Stimulated activated CD4-positive, alpha-beta T cell treated with anti-CD3 and anti-CD28 coated beads, Interleukin-4, amount 100 ng/mL, for 24 hours (primary cell): Measurements from ENCODE around the gene GJB6.

ENCODE experiments used
- DNase-seq: peaks from one replicate; pipeline ENCODE4 v3.0.0-alpha.2; 2020

Gene GJB6

DNA sequence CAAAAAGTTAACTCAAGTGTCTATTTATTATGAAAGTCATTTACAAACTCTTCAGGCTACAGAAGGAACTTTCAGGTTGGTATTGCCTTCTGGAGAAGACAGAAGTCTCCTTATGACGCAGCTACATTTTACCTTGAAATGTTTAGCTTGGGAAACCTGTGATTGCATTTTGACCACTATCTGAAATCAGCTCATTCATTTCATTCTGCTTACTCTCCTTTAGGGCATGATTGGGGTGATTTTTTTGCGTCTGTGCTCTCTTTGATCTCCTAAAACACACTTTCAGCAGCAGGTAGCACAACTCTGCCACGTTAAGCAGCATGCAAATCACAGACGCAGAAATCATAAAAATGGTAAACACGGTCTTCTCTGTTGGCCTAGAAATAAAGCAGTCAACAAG, 9.6 kb downstream of the GJB6 start:
- no peak for DNase-seq

DNA sequence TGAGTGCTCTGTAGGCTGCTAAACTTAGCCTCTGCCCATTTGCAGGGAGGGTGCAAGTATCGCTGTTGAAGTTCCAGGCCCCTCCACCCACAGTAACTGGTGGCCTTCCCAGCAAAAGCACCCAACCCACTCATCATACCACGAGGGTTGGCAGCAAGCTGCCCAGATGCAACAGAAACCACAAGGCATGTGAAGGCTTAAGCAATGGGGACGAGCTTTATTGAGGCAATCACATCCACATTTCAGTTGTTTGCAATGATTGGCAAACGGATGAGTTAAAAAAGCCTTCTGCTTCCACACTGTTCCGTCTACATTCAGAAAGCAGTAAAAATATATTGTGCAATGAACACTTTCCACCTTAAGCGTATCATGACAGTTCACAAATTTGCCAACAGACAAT, 10.3 kb downstream of the GJB6 start:
- no peak for DNase-seq

DNA sequence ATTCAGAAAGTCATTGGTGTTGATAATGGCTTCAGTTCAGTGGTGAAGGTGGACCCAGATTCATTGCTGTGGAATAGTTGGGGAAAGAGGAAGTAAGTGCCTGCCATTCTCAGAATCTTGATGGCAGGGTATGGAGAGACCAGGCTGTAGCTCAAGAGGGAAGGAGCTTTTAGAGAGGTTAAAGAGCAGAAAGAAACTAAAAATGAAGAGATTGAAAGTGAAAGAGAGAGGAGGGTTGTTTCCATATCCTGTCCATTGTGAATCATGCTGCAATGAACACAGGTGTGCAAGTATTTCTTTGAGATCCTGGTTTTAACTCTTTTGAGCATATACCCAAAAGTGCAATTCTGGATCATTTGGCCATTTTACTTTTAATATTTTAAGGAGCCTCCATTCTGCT, 12.5 kb downstream of the GJB6 start:
- DNase-seq = no peak

DNA sequence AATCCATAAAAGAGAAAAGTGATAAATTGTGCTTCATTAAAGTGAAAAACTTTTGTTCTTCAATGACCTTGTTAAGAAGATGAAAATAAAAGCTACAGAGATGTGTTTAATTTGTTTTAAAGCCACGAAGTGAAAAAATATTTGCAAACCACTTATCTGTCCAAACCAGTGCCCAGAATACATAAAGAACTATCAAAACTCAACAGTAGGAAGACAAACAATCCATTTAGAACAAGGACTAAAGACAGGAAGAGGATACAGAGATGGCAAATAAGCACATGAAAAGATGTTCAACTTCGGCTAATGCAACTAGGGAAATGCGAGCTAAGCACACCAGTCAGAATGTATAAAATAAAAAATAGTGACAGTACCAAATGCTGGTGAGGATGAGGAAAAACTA, 15.0 kb downstream of the GJB6 start:
- DNase-seq = no peak

DNA sequence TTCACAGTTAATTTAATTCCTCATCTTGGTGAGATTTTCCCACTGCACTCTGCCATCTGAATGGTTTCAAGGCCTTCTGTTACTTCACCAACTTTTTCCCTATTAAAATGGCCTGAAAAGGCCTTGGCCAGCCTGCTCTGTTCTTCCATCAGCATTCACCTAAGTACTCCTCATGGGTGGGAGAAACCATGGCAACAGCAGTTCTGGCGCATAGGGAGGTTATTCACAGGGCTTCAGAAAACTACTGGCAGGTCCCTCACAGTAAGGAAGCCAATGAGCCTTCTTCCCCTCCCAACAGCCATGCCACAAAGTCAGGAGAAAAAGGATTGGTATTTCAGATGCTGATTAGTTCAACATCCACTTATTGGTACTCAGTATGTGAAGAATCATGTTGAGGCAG, 22.2 kb downstream of the GJB6 start:
- DNase-seq = no peak

DNA sequence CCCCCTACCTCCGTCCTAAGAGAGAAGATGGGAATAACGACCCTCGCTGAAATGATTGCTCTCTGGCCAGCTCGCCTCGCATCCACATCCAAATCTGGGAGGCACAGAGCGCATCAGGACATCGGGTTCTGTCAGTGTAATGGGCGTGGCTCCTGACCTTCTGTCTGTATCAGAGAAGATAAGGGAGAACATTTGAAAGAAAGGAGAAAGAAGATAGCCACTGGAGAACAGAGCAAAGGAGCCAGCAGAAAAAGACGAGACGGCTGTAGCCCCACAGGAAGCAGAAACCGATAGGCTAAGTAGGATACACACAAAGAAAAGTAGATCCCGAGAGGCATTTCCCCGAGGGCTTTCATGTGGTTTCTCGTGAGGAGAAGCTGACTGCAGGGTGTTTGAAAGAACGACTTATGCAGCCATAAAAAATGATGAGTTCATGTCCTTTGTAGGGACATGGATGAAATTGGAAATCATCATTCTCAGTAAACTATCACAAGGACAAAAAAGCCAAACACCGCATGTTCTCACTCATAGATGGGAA, 25.4 kb downstream of the GJB6 start:
- DNase-seq = no peak

DNA sequence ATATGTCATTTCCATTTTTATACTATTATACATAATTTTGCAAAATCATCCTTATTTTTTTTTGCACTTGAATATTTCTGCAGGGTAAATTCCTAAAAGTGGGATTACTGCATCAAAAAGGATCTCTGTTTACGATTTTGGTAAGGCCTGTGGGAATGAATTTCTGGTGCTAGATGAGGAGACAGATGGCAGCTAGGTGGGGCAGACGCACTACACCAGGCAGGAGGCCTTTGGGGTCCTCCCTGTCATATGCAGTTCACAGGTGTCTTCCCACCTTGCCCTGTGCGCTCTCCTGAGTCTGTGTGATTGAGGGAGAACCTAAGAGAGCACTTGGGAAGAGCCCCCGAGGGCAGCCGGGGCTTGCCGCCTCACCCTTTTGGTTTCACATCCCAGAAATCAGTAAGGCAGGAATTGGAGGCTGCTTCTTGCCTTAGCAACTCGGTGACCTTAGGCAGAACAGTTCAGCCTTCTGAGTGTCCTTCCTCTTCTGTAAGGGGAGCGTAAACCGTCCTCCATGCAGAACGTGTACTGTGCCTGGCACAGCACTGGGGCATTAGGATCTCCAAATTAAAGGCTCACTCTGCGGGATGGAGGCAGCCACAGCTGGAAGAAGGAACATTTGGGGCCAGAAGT, 25.9 kb downstream of the GJB6 start:
- no peak for DNase-seq

DNA sequence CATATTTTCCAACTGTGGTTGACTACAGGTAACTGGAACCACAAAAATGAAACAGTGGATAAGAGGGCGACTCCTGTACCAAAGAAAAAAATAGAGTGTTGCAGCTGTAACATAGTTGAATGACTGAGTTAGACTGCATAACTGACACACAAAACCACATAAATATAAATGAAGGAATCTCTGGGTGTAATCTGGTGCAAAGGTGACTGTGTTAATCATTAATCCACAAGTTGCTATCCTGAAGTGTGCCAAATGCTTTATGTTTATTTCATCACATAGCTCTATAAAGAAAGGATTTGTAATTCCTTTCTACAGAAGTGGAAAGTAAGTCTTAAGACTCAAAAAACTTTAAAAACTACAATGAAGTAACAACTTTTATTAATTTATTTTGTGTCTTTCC, 33.3 kb downstream of the GJB6 start:
- DNase-seq = no peak

DNA sequence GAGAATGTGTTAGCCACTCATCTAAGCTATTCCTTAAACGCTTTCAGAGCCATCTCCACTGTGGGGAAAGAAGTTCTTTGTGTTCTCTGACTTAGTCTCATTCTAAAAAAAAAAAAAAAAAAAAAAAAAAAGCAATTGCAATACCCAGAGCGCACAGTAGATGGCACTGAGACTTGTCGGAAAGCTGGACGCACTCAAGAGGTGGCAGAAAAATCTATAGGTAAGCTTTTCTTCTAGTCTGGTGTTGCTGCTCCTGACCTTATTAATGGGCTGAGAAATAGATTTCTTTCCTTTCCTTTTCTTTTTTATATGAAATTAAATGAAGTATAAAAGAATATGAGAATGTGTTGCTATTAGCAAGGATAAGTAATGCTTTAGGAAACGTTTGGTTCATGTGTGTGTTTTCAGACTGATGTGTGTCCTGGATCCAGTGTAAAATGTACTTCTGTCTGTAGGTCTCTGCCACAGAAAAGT, 34.7 kb downstream of the GJB6 start:
- peak; percentile 23 for DNase-seq

DNA sequence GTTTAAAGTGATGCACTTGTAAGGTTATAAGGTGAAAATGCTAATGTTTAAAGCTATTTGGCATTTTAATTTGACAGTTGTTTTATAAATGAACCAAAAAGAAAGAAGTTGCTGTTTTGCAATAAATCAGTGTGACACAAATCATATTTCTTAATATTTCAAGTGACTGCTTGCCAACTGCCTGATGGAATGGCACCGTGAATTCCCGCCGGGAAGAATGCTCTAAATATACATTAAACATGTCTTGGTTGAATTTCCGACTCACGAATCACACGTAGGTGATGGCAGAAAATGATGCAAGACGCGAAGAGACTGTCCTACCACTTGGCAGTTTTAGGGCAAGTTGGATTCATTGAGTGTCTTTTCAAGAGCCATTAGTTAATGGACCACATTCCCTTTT, 36.3 kb downstream of the GJB6 start:
- no peak for DNase-seq

DNA sequence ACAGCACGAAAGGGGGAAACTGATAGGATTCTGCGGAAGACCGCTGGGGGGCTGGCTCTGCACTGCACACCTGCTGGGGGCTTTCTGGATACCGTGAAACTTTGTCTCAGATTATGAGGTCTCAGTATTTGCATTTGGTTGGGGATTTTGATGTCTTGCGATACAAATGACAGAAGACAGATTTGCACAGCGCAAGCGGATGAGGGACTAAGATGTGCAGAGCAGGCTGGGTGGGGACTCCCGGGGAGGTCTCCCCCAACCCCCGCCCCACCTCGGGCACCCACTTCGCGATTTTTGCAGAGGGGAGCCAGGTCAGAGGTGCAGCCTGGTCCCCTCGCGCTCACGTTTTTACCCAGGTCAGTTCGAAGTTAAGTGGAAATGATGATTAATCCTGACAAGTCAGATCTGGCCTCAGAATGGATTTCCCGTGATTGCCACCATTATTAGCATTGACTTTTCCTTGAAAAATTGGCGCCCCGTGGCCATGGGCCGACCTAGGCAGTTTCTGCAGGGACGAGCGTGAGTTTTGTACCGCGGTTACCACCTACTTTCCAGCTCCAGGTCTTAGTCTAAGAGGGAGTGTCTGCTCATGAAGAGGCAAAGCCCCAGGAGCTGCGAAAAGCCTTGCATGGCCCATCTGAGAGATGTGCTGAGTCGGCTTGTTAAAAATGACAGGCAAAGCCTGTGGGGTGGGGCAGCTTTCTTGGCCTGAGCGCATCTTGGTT, 38.0 kb downstream of the GJB6 start:
- DNase-seq = peak; percentile 19

DNA sequence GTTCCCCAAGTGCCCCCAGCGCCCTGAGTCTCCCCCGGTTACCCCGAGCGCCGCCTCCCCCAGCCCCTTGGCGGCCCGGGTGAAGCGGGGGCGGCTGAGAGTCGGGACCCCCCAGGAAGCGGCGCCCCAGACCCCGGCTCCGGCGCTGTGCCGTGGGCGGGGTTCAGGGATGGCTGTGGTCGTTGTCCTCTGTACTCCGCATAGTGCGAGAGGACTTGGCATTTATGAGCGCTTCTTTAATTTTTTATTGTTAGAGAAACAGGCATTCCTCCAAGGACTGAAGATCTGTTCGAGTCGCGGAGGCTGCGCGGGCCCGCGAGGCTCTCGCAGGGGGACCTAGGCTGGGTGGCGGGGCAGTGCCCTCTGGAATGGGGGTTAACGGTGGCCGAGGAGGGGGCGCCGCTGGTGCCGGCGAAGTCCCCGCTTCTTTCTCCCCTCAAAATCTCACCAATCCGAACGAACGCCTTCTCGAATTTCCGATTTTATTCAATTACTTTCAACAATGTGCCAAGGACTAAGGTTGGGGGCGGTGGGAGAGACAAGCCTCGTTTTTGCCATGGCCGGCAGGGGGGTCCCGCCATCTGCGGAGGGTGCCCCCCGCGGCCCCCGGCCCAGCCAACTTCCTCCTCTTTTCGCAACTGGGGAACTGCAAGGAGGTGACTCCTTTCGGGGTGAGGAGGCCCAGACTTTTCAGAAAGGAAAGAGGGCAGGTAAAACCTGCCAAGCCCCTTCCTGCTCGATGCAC, 38.8 kb downstream of the GJB6 start:
- DNase-seq = no peak

DNA sequence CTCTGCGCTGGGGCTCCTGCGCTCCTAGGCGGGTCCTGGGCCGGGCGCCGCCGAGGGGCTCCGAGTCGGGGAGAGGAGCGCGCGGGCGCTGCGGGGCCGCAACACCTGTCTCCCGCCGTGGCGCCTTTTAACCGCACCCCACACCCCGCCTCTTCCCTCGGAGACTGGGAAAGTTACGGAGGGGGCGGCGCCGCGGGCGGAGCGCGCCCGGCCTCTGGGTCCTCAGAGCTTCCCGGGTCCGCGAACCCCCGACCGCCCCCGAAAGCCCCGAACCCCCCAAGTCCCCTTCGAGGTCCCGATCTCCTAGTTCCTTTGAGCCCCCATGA, 39.3 kb downstream of the GJB6 start, which contains the start of gene GJB2:
Gene GJB2, minus strand, starts transcription at position 103 of the 326 bp plus-strand sequence. CDS start 3,357 bp downstream, outside the sequence.
- DNase-seq = no peak

DNA sequence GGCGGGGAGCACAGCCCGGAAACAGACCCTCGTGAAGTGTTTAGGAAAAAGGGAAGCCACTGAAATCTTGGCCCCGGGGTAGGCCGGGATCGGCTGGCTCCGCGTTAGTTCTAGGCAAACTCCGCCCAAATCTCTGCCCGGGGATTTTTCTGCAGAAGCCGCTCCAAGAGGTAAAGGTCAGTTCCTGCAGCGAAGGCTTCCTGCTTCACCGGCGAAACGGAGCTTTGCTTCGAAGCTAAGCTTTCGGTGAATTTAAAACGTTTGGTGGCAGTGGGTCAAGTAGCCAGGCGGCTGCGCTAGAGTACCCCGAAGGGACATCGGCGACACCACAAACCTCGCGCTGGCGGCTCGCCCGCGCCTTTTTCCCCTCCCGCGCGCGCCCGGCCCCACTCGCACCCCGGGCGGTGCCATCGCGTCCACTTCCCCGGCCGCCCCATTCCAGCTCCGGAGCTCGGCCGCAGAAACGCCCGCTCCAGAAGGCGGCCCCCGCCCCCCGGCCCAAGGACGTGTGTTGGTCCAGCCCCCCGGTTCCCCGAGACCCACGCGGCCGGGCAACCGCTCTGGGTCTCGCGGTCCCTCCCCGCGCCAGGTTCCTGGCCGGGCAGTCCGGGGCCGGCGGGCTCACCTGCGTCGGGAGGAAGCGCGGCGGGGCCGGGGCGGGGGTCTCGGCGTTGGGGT, 39.8 kb downstream of the GJB6 start:
- DNase-seq = no peak

DNA sequence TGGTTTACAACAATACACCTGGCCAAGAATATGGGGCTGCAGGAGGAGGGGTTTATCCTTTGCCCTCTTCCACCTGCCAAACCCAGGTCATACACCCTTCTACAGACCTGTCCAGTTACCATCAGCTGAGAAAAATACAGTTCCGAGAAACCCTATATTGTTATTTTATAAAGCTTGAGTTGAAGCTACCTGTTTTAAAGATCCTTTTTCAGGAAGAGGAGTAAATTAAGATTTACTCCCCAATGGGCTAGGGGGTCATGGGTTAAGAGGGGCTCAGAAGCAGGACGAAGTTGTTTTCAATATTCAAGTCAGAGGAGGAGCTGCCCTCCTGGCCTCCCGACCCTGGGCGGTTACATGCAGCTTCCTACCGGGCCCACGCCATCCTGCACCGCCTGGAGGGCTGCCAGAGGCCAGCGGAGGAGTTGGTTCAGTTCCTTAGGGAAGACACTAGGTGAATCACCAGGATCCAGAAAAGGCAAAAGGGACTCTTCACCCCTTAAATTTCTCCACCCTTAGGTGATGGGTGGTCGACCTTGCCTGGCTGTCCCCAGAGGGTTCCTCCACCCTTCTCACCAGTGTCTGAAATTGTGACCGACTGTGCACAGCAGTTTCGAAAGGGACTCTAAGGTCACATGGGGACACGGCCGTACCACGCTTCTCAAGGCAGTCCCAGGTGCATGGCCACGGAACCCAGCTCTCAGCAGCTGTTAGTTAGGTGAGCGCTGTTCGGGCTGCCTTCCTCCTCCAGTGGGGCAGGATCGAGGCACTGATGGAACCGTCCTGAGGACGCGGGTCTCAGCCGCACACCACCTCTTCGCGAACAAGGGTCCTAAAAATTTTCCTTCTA, 40.6 kb downstream of the GJB6 start:
- DNase-seq = no peak

DNA sequence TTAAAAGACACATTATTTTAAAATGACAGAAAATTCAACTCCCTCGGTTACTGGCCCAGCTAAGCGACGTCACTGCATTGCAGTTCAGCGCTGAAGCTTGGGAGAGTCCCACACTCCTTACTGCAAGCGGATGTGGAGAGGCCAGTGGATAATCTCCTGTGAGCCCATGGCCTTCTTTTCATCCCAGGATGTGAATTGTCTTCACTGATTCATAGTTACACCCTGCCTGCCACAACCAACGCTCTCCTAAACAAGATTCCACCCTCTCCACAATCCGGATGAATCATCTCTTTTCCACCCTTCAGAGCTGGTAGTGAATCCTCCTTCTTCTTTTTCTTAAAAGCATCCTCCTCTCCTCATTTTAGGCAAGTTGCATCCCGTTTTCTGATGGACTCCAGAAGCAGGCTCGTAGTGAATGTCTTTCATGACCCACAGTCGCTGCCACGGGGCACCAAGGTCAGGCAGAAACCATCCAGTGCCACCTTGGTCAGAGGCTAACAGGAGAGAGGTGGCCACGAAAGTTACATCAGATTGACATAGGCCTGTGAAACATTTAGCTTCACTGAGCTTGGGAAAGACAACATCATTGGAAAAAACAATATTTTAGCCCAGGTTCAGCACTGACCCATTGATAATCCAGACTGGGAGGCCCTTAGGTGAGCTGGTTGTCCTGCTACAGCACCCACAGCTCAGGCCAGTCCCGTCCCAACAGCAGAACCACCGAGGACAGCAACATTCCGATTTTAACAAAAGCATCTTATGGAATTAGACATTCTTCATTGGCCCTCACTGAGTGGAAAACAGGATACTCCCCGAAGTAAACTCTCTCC, 41.4 kb downstream of the GJB6 start:
- DNase-seq = no peak

DNA sequence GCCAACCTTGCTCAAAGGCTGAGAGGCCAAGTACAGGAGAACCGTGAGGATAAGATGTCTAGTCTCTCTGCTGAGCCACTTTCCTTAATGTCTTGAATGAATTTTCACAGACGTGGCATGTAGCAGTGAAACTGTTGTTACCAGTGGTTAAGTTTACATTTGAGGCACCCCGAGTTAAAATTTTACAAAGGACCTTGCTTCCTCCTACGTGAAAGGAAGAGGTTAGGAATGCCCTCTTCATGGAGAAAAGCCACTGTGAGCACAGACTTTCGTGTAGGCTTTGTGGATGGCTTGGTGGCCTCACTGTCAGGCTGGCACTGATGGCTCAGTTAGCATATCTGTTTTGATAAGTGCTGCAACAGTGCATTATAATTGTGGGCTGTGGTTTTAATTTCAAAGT, 42.0 kb downstream of the GJB6 start:
- DNase-seq = no peak

DNA sequence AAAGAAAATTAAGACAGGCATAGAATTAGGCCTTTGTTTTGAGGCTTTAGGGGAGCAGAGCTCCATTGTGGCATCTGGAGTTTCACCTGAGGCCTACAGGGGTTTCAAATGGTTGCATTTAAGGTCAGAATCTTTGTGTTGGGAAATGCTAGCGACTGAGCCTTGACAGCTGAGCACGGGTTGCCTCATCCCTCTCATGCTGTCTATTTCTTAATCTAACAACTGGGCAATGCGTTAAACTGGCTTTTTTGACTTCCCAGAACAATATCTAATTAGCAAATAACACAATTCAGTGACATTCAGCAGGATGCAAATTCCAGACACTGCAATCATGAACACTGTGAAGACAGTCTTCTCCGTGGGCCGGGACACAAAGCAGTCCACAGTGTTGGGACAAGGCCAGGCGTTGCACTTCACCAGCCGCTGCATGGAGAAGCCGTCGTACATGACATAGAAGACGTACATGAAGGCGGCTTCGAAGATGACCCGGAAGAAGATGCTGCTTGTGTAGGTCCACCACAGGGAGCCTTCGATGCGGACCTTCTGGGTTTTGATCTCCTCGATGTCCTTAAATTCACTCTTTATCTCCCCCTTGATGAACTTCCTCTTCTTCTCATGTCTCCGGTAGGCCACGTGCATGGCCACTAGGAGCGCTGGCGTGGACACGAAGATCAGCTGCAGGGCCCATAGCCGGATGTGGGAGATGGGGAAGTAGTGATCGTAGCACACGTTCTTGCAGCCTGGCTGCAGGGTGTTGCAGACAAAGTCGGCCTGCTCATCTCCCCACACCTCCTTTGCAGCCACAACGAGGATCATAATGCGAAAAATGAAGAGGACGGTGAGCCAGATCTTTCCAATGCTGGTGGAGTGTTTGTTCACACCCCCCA, 43.2 kb downstream of the GJB6 start:
- no peak for DNase-seq

DNA sequence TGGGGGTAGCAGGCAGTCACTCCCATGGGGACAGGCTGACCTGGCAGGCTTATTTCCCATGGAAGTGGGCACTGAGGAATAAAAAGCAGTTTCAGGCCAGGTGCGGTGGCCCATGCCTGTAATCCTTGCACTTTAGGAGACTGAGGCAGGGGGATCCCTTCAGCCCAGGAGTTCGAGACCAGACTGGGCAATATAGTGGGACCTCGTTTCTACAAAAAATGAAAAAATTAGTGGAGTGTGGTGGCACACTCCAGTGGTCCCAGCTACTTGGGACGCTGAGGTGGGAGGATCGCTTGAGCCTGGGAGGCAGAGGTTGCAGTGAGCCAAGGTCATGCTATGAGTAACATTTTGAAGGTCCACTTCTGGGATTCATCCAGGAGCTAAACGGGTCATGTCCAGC, 45.3 kb downstream of the GJB6 start:
- DNase-seq = no peak

DNA sequence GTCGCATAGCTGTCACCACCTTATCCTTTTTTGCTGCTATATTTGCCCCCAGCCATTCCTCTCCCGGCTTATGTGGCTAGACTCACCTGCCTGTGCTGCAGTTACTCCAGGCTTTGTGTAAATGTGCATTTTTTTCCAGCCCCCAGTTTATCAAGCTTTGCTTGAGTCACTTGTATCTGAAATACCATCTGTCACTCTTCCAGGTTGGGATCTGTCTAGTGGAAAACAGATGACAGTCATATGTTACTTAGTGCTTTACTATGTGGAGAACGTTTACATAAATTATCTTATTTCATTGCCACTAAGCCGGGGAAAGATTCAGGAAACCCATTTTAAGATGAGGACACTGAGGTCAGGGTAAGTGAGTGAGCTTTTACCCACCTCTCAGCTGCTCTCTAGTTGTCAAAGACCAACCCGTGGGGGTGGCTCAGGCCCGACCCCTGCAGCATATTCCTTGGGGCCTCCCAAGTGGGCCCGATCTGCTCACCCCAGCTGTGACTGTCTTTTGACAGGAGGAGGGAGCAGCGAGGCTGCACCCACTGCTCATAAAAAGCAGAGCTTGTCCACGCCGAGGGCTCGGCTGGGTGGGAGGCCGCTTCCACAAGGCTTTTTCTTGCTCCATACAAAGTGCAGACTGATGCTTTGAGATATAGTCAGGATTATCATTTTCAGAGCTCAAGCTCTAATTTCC, 46.6 kb downstream of the GJB6 start:
- no peak for DNase-seq
